ENCODE measurements around the gene LSG1.

LSG1 gene

GRCh38 chr3:194617827-194618226 is 54.2 kb downstream of the LSG1 start:
- TF ChIP-seq RAD21 (IDR thresholded peaks at IDR 0.05; ENCODE audit: low read depth) (no peak), TAF1 (IDR thresholded peaks at IDR 0.05; ENCODE audit: low read depth) (no peak), TEAD4 (IDR thresholded peaks at IDR 0.05) (peak; percentile 61; the same call in 1 of the 2 replicates), CREB1 (IDR thresholded peaks at IDR 0.05; ENCODE audit: low read depth) (no peak), CEBPB (IDR thresholded peaks at IDR 0.05) (no peak), EP300 (IDR thresholded peaks at IDR 0.05; ENCODE audit: borderline replicate concordance) (no peak), USF1 (IDR thresholded peaks at IDR 0.05) (no peak), YY1 (IDR thresholded peaks at IDR 0.05; ENCODE audit: low read depth) (peak; percentile 75), TCF12 (IDR thresholded peaks at IDR 0.05; ENCODE audit: low read depth) (peak; percentile 54; the same call in 1 of the 2 replicates), EGR1 (IDR thresholded peaks at IDR 0.05) (no peak), REST (IDR thresholded peaks at IDR 0.05; ENCODE audit: low read depth) (no peak), NFIC (IDR thresholded peaks at IDR 0.05) (peak; percentile 90), MAX (IDR thresholded peaks at IDR 0.05) (no peak), FOXM1 (IDR thresholded peaks at IDR 0.05; ENCODE audit: borderline replicate concordance, low read depth) (no peak), ZBTB7A (IDR thresholded peaks at IDR 0.05; ENCODE audit: low read depth) (no peak)

- TF ChIP-seq CEBPB (IDR thresholded peaks at IDR 0.05) (no peak), ZBTB7A (IDR thresholded peaks at IDR 0.05; ENCODE audit: low read depth) (no peak), REST (IDR thresholded peaks at IDR 0.05; ENCODE audit: low read depth) (no peak), MAX (IDR thresholded peaks at IDR 0.05) (no peak), USF1 (IDR thresholded peaks at IDR 0.05) (no peak), TEAD4 (IDR thresholded peaks at IDR 0.05) (no peak), FOXM1 (IDR thresholded peaks at IDR 0.05; ENCODE audit: borderline replicate concordance, low read depth) (no peak), CREB1 (IDR thresholded peaks at IDR 0.05; ENCODE audit: low read depth) (no peak), YY1 (IDR thresholded peaks at IDR 0.05; ENCODE audit: low read depth) (no peak), NFIC (IDR thresholded peaks at IDR 0.05) (no peak), RAD21 (IDR thresholded peaks at IDR 0.05; ENCODE audit: low read depth) (no peak), EGR1 (IDR thresholded peaks at IDR 0.05) (no peak), TCF12 (IDR thresholded peaks at IDR 0.05; ENCODE audit: low read depth) (no peak), TAF1 (IDR thresholded peaks at IDR 0.05; ENCODE audit: low read depth) (no peak), EP300 (IDR thresholded peaks at IDR 0.05; ENCODE audit: borderline replicate concordance) (no peak)
These were observed 54.8 kb downstream of the LSG1 start for GRCh38 chr3:194617143-194617671.

- TF ChIP-seq NFIC (IDR thresholded peaks at IDR 0.05) (no peak), CREB1 (IDR thresholded peaks at IDR 0.05; ENCODE audit: low read depth) (no peak), CEBPB (IDR thresholded peaks at IDR 0.05) (no peak), YY1 (IDR thresholded peaks at IDR 0.05; ENCODE audit: low read depth) (no peak), TAF1 (IDR thresholded peaks at IDR 0.05; ENCODE audit: low read depth) (no peak), ZBTB7A (IDR thresholded peaks at IDR 0.05; ENCODE audit: low read depth) (no peak), TCF12 (IDR thresholded peaks at IDR 0.05; ENCODE audit: low read depth) (no peak), TEAD4 (IDR thresholded peaks at IDR 0.05) (no peak)
These were observed 56.8 kb downstream of the LSG1 start for GRCh38 chr3:194615226-194615625.

- TF ChIP-seq NFIC (IDR thresholded peaks at IDR 0.05) = no peak
These were observed 59.8 kb downstream of the LSG1 start for GRCh38 chr3:194612221-194612620.

GRCh38 chr3:194610689-194611088 is 61.3 kb downstream of the LSG1 start:
- TF ChIP-seq USF1 (IDR thresholded peaks at IDR 0.05) (no peak), CREB1 (IDR thresholded peaks at IDR 0.05; ENCODE audit: low read depth) (no peak), REST (IDR thresholded peaks at IDR 0.05; ENCODE audit: low read depth) (no peak), TEAD4 (IDR thresholded peaks at IDR 0.05) (no peak), EGR1 (IDR thresholded peaks at IDR 0.05) (no peak)

Data from Ishikawa (cell line).